ENCODE results near the gene GSS.
A peak's percentile ranks its signal among the peaks of the same experiment; 100 is the strongest.

Gene GSS

DNA sequence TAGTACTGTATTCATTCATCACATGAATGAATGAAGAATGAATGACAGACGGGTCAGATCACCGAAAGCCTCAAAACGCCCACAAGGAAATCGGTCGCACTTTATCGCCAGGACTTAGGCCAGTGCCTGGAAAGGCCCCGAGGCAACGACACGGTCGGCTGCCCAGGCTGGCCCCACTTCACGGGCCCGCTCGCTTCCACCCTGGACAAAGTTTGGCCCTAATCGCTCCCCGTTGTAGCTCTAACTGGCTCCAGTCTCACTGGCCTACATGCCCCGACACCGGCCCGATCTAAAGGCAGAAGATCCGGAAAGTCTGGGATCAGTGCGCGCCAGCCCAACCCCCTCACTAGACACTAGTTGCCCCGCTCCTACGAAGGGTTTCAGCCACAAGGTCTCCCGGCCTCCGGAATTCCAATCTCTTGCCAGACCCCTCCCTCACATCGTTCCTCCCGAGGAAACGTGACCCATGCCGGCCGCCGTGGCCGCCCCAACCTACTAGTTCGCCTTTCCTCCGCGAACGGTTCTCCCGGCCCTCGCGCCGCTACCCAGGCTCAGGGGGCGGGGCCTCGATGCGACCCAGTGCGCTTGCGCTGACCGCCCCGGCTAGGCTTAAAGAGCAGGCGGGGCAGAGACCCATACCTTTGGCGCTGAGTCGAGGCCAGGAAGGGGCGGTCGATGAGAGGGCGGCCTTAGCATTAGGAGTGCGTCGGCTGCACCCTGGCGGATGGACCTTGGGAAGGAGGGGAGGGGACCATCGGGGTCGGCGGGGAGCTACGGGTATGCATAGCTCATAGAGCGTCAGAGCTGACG, at the start of gene GSS, which contains the start of gene MYH7B:
TSS of gene GSS (minus strand) at position 576 of the 810 bp plus-strand sequence. CDS start 3,954 bp downstream, outside the sequence.
TSS of gene MYH7B (plus strand) at position 638 of the 810 bp plus-strand sequence. CDS start 22,138 bp downstream, outside the sequence.
- peak; percentile 93 to 99 (median 96) for DNase-seq
- intact Hi-C loops (cut with DNase I) = loop anchor here (1.0 to 5.0 kb wide), 3 partner anchors 42 to 137 kb away; partner anchors contain the start of gene TRPC4AP

DNA sequence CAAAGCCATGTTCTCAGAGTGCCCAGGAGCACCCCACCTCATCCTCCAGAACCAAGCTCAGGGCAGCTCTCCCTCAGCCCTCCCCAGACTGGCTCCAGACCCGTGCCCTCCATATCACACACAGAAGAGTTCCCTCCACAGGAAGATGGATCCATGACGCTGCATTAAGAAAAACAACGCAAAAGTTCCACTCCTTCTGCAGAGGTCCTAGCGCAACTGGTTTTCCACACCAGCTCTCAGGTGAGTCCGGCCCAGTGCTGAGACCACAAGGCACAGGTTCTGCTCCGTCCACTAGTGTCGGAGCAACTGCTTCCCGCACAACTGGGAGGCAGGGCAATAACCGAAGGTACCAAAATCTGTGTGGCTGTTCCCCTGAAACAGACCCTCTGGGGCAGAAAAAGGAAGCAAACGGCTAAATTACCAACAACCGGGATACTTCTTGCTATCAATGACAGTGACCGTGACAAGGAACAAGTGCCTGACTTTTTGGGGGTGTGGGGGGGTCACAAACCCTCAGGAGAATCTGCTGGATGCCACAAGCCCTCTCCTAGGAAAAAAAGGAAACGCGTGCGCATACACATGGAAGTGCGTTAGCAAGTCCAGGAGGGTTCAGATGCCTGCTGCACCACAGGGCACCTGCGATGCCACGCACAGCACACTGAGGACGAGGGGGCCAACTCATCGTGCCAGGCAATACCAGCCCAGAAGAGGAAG, 49.3 kb upstream of the GSS start:
- intact Hi-C loops (cut with DNase I) = no loop called here
- peak in 3 of 10 donors; percentile 1 to 61 (median 47) for DNase-seq

DNA sequence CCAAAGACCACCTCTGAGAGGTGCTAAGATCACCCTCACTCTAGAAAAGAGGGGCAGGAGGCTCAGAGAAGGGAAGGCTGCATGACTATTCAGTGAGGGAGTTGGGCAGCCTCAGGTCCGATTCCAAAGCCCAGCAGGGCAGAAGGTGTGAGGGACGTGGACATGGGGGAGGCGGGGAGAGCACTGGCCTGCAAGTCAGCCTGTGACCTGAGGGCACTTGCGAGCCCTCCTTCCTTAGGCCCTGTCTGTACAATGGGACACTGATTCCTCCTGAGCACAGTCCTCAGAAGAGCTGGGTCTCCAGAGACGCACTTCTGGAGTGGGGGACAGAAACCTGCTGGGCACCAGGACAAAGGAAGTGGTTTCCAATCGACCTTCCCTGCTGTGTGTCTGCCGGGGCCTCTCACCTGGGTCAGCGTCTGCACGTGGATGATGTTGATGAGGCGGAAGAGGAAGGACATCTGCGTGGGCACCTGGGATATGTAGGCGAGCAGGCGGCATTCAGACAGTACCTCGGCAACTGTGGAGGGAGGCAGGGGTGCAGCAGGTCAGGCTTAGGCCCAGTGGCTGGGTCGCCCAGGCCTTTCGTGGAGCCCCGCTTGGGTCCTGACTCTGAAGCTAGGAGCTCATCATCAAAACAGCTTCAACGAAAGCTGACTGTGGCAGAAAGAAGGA, 48.6 kb upstream of the GSS start:
- intact Hi-C loops (cut with DNase I) = no loop called here

DNA sequence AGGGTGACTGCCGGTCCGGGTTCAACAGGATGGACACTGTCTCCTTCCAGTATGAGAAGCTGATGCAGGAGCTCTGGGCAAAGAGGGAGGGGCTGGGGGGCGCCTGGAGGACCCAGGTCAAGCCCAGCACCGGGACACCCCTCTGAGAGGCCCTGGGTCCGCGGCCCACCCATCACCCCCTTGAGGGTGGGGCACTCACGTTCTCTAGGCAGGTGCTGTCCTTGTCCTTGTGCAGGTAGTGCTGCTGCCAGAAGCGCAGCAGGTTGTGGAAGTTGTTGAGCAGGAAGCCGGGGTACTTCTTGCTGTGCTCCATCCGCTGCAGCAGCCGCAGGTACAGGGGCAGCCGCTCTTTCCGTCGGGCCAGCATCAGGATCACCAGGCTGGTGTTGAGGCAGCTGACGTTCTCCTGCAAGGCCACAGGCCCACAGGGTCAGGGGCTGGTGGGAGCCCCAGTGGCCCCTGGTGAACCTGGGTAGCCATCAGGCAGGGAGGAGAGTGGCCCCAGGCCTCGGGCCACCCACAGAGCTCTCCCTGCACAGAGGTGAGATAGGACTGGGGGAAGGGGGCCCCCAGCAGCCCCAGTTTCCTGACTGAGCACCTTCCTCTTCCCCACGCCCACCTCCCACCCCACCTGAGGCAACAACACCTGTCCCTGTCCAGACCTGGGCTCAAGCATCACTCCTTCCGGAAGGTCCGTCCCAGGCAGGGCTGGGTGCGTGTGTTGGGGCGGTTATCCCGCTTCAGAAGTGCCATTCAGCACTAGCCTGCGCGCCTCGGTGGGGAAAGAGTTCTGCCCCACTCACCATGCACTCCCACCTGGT, 47.8 kb upstream of the GSS start:
- peak in 5 of 10 donors; percentile 5 to 83 (median 60) for DNase-seq

More for the DNA sequence above, 48.6 kb upstream of the GSS start:
- DNase-seq = peak in 4 of 10 donors; percentile 3 to 76 (median 54)

DNA sequence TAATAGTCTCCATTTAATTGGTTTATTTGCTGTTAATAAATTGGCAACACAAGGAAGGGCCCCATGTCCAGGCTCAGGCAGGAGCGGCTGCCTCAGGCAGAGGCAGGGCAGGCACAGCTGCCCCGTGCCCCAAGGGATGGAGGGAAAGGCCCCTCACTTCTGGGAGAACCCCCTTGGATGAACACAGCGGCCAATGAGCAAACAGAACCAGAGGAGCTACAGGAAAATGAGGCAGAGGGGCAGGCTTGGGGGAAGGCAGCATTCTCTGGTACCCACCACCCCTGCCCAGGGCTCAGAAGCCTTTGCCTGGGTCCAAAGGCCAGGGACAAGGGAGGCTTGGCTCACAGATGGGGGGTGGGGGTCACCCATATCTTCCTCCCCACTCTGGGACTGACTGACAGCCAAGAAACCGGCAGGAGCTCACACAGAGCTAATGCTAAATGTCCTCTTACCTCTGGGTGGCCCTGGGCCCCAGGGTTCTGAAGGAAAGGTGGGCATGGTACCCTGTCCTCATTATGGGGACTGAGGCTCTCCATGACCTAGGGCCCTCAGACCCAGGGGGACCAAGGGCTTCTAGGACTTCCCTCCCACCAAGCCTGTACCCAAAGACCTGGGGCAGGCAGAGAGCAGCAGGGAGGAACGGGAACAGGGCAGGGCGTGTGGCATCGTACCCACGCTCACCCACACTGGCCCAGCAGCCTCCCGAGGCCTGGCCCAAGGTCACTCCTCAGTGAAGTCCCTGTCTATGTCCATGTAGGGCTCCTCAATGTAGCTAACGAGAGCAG, 47.0 kb upstream of the GSS start:
- intact Hi-C loops (cut with DNase I) = no loop called here
- DNase-seq = peak in 4 of 10 donors; percentile 7 to 56 (median 52)

More for the DNA sequence above, 47.8 kb upstream of the GSS start:
- intact Hi-C loops (cut with DNase I) = no loop called here

DNA sequence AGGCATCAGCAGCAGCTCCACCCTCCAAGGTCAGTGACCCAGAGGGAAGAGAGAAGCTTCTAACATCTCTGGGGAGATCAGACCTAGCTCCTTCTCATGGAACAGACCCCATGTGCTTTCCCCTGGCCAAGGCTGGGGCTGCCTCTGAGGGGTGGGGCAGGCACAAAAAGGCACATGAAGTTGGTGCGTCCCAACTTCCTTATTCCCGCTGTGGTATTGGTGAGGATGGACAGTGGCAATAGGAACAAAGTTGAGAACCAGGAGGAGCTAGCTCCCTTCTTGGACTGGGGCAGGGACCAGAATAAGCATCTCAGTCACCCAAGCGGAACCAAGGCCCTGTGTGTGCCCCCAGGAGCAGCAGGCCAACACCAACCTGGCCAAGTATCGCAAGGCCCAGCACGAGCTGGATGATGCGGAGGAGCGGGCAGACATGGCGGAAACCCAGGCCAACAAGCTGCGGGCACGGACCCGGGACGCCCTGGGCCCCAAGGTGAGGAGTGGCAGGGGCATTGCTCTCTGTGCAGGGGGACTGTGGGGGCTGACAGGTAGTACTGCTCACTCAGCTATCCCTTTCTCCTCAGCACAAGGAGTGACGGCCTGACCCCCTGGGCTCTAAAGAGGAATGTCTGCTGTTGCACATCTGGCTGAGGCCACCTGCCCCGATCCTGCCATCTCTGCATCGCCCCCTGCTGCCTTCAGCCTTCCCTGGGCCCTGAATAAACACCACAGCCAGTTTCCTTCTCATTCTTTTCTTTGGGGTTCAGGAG, 46.2 kb upstream of the GSS start:
- DNase-seq = peak in 4 of 10 donors; percentile 19 to 79 (median 51)
- intact Hi-C loops (cut with DNase I) = no loop called here

DNA sequence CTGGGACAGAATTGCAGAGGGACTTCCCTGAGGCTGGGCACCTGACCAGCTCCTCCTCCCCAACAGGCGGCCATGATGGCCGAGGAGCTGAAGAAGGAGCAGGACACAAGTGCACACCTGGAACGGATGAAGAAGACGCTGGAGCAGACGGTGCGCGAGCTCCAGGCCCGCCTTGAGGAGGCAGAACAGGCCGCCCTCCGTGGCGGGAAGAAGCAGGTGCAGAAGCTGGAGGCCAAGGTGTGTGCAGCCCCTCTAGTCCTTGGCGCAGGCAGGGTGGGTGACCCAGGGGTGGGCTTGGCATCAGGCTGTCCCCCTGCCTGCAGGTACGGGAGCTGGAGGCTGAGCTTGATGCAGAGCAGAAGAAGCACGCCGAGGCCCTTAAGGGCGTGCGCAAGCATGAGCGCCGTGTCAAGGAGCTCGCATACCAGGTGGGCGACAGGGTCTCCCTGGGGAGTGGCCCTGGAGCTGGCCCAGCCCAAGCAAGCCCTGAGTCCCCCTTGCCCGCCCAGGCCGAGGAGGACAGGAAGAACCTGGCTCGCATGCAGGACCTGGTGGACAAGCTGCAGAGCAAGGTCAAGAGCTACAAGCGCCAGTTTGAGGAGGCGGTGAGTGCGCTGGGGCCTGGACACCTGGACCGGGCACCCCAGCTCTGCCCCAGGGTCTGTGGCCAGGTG, 45.5 kb upstream of the GSS start:
- DNase-seq = peak in 4 of 10 donors; percentile 27 to 83 (median 66)
- intact Hi-C loops (cut with DNase I) = no loop called here

DNA sequence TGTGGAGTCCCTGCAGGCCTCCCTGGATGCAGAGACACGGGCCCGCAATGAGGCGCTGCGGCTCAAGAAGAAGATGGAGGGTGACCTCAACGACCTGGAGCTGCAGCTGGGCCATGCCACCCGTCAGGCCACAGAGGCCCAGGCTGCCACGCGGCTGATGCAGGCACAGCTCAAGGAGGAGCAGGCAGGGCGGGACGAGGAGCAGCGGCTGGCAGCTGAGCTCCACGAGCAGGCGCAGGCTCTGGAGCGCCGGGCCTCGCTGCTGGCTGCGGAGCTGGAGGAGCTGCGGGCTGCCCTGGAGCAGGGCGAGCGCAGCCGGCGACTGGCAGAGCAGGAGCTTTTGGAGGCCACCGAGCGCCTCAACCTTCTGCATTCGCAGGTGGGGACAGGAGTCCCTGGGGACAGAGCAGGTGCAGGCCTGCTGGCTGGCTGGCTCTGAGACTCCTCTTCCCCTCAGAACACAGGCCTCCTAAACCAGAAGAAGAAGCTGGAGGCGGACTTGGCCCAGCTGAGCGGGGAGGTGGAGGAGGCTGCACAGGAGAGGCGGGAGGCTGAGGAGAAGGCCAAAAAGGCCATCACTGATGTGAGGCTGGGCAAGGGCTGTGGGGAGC, 44.8 kb upstream of the GSS start:
- intact Hi-C loops (cut with DNase I) = no loop called here
- DNase-seq = peak in 3 of 10 donors; percentile 69 to 86 (median 82)

DNA sequence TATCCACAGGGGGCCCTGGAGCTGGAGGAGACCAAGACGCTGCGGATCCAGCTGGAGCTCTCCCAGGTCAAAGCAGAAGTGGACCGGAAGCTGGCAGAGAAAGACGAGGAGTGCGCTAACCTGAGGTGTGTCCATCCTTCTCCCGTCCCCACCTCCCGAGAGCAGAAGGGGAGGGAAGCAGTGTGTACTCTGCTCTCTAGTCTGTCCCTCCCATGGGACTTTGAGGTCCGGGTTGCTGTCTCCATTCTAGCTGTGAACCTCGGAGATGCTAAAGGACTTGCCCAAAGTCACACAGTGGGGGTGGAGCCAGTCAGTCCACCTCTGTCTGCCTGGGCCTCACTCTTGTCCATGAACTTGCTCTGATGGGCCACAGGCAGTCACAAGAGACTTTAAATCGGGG, 44.2 kb upstream of the GSS start:
- intact Hi-C loops (cut with DNase I) = loop anchor here (5.0 kb wide), 2 partner anchors 42 to 93 kb away; partner anchors contain the start of genes GSS, MYH7B and TRPC4AP

DNA sequence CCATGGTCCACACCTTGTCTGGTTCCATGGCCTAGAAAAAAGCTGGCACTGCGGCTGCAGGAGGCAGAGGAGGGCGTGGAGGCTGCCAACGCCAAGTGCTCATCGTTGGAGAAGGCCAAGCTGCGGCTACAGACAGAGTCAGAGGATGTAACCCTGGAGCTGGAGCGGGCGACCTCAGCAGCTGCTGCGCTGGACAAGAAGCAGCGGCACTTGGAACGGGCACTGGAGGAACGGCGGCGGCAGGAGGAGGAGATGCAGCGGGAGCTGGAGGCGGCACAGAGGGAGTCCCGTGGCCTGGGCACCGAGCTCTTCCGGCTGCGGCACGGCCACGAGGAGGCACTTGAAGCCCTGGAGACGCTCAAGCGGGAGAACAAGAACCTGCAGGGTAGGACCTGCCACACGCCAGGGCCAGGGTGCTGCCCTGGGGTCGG, 43.4 kb upstream of the GSS start:
- intact Hi-C loops (cut with DNase I) = loop anchor here (5.0 kb wide), 2 partner anchors 42 to 93 kb away; partner anchors contain the start of genes GSS, MYH7B and TRPC4AP
- DNase-seq = peak in 2 of 10 donors; percentile 80 to 89

More for the DNA sequence above, 44.2 kb upstream of the GSS start:
- DNase-seq = peak in 1 of 10 donors; percentile 28

DNA sequence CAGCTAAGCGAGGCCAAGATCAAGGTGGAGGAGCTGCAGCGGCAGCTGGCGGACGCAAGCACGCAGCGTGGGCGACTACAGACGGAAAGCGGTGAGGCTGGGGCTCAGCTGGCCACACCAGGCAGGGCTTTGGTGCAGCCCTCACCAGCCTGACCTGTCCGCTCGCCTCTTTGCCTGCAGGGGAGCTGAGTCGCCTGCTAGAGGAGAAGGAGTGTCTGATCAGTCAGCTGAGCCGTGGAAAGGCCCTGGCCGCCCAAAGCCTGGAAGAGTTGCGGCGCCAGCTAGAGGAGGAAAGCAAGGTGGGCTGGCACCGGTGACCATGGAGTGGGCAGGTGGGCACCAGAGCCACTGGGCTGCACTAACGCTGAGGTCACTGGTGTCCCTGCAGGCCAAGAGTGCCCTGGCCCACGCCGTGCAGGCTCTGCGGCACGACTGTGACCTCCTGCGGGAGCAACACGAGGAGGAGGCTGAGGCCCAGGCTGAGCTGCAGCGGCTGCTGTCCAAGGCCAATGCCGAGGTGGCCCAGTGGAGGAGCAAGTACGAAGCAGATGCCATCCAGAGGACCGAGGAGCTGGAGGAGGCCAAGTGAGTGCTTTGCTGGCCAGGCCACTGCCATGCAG, 42.8 kb upstream of the GSS start:
- peak in 1 of 10 donors; percentile 71 for DNase-seq
- intact Hi-C loops (cut with DNase I) = loop anchor here (5.0 kb wide), 2 partner anchors 41 to 94 kb away; partner anchors contain the start of genes GSS, MYH7B and TRPC4AP

DNA sequence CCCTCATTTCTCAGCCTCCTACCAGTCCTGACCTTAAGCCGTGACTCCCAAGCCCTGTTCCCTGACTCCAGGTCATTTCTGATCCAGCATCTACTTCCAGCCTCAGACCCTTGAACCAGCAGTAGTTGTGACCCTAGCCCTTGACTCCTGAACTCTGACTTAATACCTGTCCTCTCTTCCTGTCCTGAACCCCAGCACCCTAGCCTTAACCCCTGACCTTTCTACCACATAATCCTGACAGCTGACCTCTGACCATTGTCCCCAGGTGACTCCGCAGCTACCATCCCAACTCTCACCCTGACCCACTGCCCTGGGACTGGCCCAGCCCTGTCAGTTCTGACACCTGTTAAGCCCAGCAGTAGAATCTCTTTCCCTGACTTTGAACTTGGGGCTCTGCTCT, 42.2 kb upstream of the GSS start:
- intact Hi-C loops (cut with DNase I) = loop anchor here (5.0 kb wide), 2 partner anchors 40 to 95 kb away; partner anchors contain the start of genes GSS, MYH7B and TRPC4AP
- DNase-seq = no peak

DNA sequence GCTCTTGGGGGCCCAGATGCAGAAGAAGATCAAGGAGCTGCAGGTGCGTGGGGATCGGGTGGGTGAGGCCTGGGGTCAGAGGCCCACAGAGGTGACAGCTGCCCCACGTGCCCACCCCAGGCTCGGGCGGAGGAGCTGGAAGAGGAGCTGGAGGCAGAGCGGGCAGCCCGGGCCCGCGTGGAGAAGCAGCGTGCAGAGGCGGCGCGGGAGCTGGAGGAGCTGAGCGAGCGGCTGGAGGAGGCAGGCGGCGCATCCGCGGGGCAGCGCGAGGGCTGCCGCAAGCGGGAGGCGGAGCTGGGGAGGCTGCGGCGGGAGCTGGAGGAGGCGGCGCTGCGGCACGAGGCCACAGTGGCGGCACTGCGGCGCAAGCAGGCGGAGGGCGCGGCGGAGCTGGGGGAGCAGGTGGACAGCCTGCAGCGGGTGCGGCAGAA, 41.5 kb upstream of the GSS start:
- DNase-seq = peak; percentile 36 to 97 (median 77)

DNA sequence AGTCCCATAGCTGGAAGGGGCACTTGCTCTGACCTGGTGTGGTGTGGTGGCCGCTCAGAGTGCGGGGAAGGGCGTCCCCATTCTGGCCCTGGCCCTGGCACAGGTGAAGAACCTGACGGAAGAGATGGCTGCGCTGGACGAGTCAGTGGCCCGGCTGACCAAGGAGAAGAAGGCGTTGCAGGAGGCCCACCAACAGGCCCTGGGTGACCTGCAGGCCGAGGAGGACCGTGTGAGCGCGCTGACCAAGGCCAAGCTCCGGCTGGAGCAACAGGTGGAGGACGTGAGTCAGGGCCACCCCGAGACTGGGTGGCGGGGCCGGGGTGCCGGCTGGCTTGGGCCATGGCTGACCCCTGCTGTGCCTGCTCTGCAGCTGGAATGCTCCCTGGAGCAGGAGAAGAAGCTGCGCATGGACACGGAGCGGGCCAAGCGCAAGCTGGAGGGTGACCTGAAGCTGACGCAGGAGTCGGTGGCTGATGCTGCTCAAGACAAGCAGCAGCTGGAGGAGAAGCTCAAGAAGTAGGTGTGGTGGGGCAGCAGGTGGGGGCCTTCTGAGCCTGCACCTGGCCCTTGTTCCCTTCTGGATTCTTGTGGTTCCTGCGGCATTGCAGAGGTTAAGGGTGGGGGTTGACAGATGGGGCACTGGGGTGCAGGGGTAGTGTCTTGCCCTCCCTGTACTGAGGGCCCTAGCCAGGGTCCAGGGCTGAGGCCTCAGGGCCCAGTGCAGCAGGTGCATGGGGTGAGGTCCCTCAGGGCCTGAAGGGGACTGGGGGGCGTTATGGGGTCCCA, 40.8 kb upstream of the GSS start:
- peak in 2 of 10 donors; percentile 68 to 77 for DNase-seq
- intact Hi-C loops (cut with DNase I) = loop anchor here (5.0 kb wide), 2 partner anchors 39 to 96 kb away; partner anchors contain the start of genes GSS, MYH7B and TRPC4AP

More for the DNA sequence above, 41.5 kb upstream of the GSS start:
- intact Hi-C loops (cut with DNase I) = loop anchor here (5.0 kb wide), 2 partner anchors 40 to 95 kb away; partner anchors contain the start of genes GSS, MYH7B and TRPC4AP

DNA sequence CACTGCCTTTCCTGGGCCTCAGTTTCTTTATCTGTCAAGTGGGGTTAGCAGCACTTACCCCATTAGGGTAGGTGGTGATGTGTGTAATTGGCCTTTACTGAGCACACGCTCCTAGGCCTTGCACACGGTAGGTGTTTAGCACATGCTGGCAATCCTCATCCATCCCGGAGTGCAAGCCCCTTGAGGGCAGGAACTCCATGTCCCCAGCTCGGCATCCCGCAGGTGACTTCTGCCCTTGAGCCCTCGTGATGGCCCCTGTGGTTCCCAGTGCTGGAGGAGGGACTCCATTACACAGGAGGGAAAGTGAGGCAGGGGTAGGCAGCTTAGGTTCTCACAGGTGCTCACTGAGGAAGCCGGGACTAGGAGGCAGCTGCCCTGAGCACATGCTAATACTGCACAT, 40.1 kb upstream of the GSS start:
- intact Hi-C loops (cut with DNase I) = loop anchor here (5.0 kb wide), 2 partner anchors 38 to 97 kb away; partner anchors contain the start of genes GSS, MYH7B and TRPC4AP
- no peak for DNase-seq

Measured in posterior cingulate gyrus (tissue), 11 donors.